ENCODE data around the gene CCDC85C. TPM values are rescaled to one million over a fixed set of nuclear protein-coding genes. Genes with fewer than 3 reads are reported as not detected.

Gene CCDC85C
- total and polyA plus RNA-seq, 2 experiments from 2014 or later: 4.5 to 24.9 TPM

DNA sequence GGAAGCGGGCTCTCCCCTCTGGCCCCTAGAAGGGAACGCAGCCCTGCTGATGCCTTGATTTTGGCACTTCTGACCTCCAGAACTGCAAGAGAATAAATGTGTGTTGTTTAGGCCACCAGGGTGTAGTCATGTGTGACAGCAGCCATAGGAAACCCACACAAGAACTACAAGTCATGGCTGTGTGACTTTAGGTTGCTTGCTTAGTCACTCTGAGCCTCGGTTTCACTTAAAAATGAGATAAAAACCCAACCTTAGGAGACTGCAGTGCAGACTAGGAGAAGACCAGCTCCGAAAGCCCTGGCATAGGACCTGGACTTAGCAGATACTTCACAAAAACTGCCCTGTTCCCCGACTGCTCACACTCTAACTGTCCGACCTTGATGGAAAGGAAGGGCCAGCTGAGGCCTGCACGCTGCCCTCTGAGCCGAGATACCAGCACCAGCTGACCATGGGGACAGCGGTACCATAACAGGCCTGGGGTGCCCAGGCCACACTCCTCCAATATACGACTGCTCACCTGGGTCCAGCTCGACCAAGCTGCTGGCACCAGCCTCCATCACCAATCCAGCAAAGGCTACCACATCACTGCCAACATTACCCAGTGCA lies 53.5 kb downstream of the CCDC85C start:
- ATAC-seq: no peak
- no peaks in the 10 kb centered on the region for H3K9me3 Mint-ChIP-seq
- no peak overlapping the region for H2AFZ ChIP-seq
- H3F3A ChIP-seq (replicated peaks; ENCODE audit: low read depth): no peaks in the 10 kb centered on the region
- H3K4me1 ChIP-seq (ENCODE audit: insufficient read depth): peaks cover 27% of the 10 kb centered on the region
- DNase-seq (ENCODE audit: low spot score): no peak
- H3K4me3 ChIP-seq: no peak overlapping the region
- no peaks in the 10 kb centered on the region for H3K27me3 ChIP-seq (ENCODE audit: insufficient read depth)
- H3K27ac Mint-ChIP-seq: 0 out of 2 replicates have a peak overlapping the region, but pooled peaks have one; percentile 19
- H4K20me1 ChIP-seq (replicated peaks; ENCODE audit: insufficient read depth): peaks cover 26% of the 10 kb centered on the region
- no peak overlapping the region for H3K4me2 ChIP-seq
- no peak overlapping the region for H3K4me3 Mint-ChIP-seq
- H3K4me1 Mint-ChIP-seq: peaks cover 50% of the 10 kb centered on the region
- H3K36me3 Mint-ChIP-seq (ENCODE audit: low read depth): no peaks in the 10 kb centered on the region
- no peaks in the 10 kb centered on the region for H3K9me2 ChIP-seq (ENCODE audit: insufficient read depth)
- peaks cover 13% of the 10 kb centered on the region for H3K27me3 Mint-ChIP-seq (ENCODE audit: insufficient read depth, low read depth, poor library complexity)
- H3K36me3 ChIP-seq (ENCODE audit: insufficient read depth): no peaks in the 10 kb centered on the region
- H3K79me2 ChIP-seq (replicated peaks; ENCODE audit: insufficient read depth): peaks cover 59% of the 10 kb centered on the region
- no peak overlapping the region for H3K27ac ChIP-seq (ENCODE audit: low read depth)
- TF ChIP-seq, protein P1, sequence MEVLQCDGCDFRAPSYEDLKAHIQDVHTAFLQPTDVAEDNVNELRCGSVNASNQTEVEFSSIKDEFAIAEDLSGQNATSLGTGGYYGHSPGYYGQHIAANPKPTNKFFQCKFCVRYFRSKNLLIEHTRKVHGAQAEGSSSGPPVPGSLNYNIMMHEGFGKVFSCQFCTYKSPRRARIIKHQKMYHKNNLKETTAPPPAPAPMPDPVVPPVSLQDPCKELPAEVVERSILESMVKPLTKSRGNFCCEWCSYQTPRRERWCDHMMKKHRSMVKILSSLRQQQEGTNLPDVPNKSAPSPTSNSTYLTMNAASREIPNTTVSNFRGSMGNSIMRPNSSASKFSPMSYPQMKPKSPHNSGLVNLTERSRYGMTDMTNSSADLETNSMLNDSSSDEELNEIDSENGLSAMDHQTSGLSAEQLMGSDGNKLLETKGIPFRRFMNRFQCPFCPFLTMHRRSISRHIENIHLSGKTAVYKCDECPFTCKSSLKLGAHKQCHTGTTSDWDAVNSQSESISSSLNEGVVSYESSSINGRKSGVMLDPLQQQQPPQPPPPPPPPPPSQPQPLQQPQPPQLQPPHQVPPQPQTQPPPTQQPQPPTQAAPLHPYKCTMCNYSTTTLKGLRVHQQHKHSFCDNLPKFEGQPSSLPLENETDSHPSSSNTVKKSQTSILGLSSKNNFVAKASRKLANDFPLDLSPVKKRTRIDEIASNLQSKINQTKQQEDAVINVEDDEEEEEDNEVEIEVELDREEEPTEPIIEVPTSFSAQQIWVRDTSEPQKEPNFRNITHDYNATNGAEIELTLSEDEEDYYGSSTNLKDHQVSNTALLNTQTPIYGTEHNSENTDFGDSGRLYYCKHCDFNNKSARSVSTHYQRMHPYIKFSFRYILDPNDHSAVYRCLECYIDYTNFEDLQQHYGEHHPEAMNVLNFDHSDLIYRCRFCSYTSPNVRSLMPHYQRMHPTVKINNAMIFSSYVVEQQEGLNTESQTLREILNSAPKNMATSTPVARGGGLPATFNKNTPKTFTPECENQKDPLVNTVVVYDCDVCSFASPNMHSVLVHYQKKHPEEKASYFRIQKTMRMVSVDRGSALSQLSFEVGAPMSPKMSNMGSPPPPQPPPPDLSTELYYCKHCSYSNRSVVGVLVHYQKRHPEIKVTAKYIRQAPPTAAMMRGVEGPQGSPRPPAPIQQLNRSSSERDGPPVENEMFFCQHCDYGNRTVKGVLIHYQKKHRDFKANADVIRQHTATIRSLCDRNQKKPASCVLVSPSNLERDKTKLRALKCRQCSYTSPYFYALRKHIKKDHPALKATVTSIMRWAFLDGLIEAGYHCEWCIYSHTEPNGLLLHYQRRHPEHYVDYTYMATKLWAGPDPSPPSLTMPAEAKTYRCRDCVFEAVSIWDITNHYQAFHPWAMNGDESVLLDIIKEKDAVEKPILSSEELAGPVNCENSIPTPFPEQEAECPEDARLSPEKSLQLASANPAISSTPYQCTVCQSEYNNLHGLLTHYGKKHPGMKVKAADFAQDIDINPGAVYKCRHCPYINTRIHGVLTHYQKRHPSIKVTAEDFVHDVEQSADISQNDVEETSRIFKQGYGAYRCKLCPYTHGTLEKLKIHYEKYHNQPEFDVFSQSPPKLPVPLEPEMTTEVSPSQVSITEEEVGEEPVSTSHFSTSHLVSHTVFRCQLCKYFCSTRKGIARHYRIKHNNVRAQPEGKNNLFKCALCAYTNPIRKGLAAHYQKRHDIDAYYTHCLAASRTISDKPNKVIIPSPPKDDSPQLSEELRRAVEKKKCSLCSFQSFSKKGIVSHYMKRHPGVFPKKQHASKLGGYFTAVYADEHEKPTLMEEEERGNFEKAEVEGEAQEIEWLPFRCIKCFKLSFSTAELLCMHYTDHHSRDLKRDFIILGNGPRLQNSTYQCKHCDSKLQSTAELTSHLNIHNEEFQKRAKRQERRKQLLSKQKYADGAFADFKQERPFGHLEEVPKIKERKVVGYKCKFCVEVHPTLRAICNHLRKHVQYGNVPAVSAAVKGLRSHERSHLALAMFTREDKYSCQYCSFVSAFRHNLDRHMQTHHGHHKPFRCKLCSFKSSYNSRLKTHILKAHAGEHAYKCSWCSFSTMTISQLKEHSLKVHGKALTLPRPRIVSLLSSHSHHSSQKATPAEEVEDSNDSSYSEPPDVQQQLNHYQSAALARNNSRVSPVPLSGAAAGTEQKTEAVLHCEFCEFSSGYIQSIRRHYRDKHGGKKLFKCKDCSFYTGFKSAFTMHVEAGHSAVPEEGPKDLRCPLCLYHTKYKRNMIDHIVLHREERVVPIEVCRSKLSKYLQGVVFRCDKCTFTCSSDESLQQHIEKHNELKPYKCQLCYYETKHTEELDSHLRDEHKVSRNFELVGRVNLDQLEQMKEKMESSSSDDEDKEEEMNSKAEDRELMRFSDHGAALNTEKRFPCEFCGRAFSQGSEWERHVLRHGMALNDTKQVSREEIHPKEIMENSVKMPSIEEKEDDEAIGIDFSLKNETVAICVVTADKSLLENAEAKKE (CRISPR knock-in tag; IDR thresholded peaks at IDR 0.05): no peak

DNA sequence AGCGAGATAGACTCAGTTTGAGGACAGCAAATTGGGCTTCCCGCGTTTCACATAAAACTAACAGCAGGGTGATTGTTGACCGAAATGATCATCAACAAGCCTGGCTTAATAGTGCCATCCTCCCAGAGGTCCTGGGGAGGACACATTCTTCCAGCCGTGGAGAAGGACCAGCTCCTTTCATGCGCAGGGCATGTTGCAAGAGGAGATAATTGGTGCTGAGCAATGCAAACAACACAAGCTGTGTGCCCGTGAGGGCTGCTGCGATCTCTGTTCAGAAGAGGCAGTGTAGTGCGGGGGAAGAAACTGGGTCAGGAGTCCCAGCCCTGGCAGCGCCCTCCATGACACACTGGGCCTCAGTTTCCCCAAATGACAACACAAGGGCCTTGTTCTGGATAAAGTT lies 54.3 kb downstream of the CCDC85C start:
- no peaks in the 10 kb centered on the region for H3K36me3 ChIP-seq (ENCODE audit: insufficient read depth)
- peaks cover 54% of the 10 kb centered on the region for H3K79me2 ChIP-seq (replicated peaks; ENCODE audit: insufficient read depth)
- DNase-seq (ENCODE audit: low spot score): no peak
- peaks cover 58% of the 10 kb centered on the region for H3K4me1 Mint-ChIP-seq
- H3K4me2 ChIP-seq: no peak overlapping the region
- H3F3A ChIP-seq (replicated peaks; ENCODE audit: low read depth): no peaks in the 10 kb centered on the region
- peaks cover 29% of the 10 kb centered on the region for H3K4me1 ChIP-seq (ENCODE audit: insufficient read depth)
- no peaks in the 10 kb centered on the region for H3K27me3 ChIP-seq (ENCODE audit: insufficient read depth)
- no peak overlapping the region for H3K4me3 ChIP-seq
- H3K9me2 ChIP-seq (ENCODE audit: insufficient read depth): no peaks in the 10 kb centered on the region
- no peak overlapping the region for H3K27ac ChIP-seq (ENCODE audit: low read depth)
- ATAC-seq: no peak
- TF ChIP-seq ZNF331 (CRISPR knock-in tag; IDR thresholded peaks at IDR 0.05; ENCODE audit: low read depth) (no peak), NANOG (IDR thresholded peaks at IDR 0.05; ENCODE audit: borderline replicate concordance) (no peak), EZH2 (IDR thresholded peaks at IDR 0.05; ENCODE audit: low read depth, unreplicated experiment) (no peak), CREB1 (CRISPR knock-in tag; IDR thresholded peaks at IDR 0.05; ENCODE audit: low read depth) (no peak), ZNF114 (CRISPR knock-in tag; IDR thresholded peaks at IDR 0.05) (no peak), EZH2phosphoT487 (IDR thresholded peaks at IDR 0.05; ENCODE audit: unreplicated experiment) (no peak), STAT1 (IDR thresholded peaks at IDR 0.05; ENCODE audit: unreplicated experiment) (no peak)
- TF ChIP-seq, protein P2, sequence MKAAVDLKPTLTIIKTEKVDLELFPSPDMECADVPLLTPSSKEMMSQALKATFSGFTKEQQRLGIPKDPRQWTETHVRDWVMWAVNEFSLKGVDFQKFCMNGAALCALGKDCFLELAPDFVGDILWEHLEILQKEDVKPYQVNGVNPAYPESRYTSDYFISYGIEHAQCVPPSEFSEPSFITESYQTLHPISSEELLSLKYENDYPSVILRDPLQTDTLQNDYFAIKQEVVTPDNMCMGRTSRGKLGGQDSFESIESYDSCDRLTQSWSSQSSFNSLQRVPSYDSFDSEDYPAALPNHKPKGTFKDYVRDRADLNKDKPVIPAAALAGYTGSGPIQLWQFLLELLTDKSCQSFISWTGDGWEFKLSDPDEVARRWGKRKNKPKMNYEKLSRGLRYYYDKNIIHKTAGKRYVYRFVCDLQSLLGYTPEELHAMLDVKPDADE (IDR thresholded peaks at IDR 0.05): no peak
- TF ChIP-seq, protein P3, sequence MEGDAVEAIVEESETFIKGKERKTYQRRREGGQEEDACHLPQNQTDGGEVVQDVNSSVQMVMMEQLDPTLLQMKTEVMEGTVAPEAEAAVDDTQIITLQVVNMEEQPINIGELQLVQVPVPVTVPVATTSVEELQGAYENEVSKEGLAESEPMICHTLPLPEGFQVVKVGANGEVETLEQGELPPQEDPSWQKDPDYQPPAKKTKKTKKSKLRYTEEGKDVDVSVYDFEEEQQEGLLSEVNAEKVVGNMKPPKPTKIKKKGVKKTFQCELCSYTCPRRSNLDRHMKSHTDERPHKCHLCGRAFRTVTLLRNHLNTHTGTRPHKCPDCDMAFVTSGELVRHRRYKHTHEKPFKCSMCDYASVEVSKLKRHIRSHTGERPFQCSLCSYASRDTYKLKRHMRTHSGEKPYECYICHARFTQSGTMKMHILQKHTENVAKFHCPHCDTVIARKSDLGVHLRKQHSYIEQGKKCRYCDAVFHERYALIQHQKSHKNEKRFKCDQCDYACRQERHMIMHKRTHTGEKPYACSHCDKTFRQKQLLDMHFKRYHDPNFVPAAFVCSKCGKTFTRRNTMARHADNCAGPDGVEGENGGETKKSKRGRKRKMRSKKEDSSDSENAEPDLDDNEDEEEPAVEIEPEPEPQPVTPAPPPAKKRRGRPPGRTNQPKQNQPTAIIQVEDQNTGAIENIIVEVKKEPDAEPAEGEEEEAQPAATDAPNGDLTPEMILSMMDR (conservative IDR thresholded peaks at IDR 0.05; ENCODE audit: low read depth in 2 of 2): no peak
- H3K4me3 Mint-ChIP-seq: no peak overlapping the region
- H3K27me3 Mint-ChIP-seq (ENCODE audit: insufficient read depth, low read depth, poor library complexity): peaks cover 13% of the 10 kb centered on the region
- H3K27ac Mint-ChIP-seq: no peak overlapping the region
- H2AFZ ChIP-seq: no peak overlapping the region
- peaks cover 27% of the 10 kb centered on the region for H4K20me1 ChIP-seq (replicated peaks; ENCODE audit: insufficient read depth)
- no peaks in the 10 kb centered on the region for H3K9me3 Mint-ChIP-seq
- H3K36me3 Mint-ChIP-seq (ENCODE audit: low read depth): no peaks in the 10 kb centered on the region
